DND-41 (cell line): ENCODE results near the gene DUOX2.

ENCODE experiments used
- ATAC-seq: fragments of 200-7000 bp; cut with Tn5 transposase; 3 replicates; pipeline ENCODE4 v1.9.1; 2021; ENCODE audit warnings: low read depth; ENCODE audit not compliant: insufficient read depth
- DNase-seq: peaks from one replicate; pipeline ENCODE4 v3.0.0-alpha.2; 2020
- H2AFZ ChIP-seq: 2 replicates; pipeline ENCODE4 v1.6.0; 2012; ENCODE audit warnings: low read depth, low read length
- H3K27ac ChIP-seq: 2 replicates; pipeline ENCODE4 v1.5.1; 2012; ENCODE audit warnings: low read length, inconsistent platforms
- H3K27me3 ChIP-seq: fragments of 200-600 bp; sonication (generic); 2 replicates; pipeline ENCODE4 v1.6.0; 2012; ENCODE audit warnings: low read length, mild to moderate bottlenecking, inconsistent platforms; ENCODE audit not compliant: insufficient read depth, poor library complexity
- H3K36me3 ChIP-seq: 2 replicates; pipeline ENCODE4 v1.5.1; 2012; ENCODE audit warnings: low read length, inconsistent platforms; ENCODE audit not compliant: insufficient read depth
- H3K4me1 ChIP-seq: 2 replicates; pipeline ENCODE4 v1.5.1; 2012; ENCODE audit warnings: mild to moderate bottlenecking, low read length; ENCODE audit not compliant: insufficient read depth
- H3K4me2 ChIP-seq: 2 replicates; pipeline ENCODE4 v1.6.0; 2012; ENCODE audit warnings: mild to moderate bottlenecking, moderate library complexity, low read length, inconsistent platforms; ENCODE audit not compliant: insufficient read depth
- H3K4me3 ChIP-seq, 2 experiments: fragments of 200-600 bp in 1 of 2; shearing (Covaris generic) in 1 of 2; 2 replicates each; pipeline ENCODE4 v1.5.1; 2012 to 2016; ENCODE audit warnings: inconsistent platforms in 2 of 2, low read length in 2 of 2, mild to moderate bottlenecking in 2 of 2, low read depth in 1 of 2, moderate library complexity in 1 of 2
- H3K79me2 ChIP-seq: 2 replicates; pipeline ENCODE4 v1.6.0; 2012; ENCODE audit warnings: low read length, inconsistent platforms; ENCODE audit not compliant: insufficient read depth
- H3K9ac ChIP-seq: 2 replicates; pipeline ENCODE4 v1.6.0; 2012; ENCODE audit warnings: low read depth, mild to moderate bottlenecking, inconsistent platforms, low read length, moderate library complexity
- H3K9me3 ChIP-seq: 2 replicates; pipeline ENCODE4 v1.5.1; 2012; ENCODE audit warnings: low read length, moderate library complexity, mild to moderate bottlenecking, inconsistent platforms; ENCODE audit not compliant: insufficient read depth, severe bottlenecking
- H4K20me1 ChIP-seq: 2 replicates; pipeline ENCODE4 v1.6.0; 2012; ENCODE audit warnings: low read length; ENCODE audit not compliant: insufficient read depth
- EZH2 ChIP-seq: IDR thresholded peaks from 3 replicates; pipeline ENCODE4 v1.6.1; 2012; ENCODE audit warnings: borderline replicate concordance, low read depth, mild to moderate bottlenecking, moderate library complexity, low read length, inconsistent platforms; ENCODE audit not compliant: severe bottlenecking
- TF ChIP-seq, protein P1 (sequence below): IDR thresholded peaks from 2 replicates; pipeline ENCODE4 v1.5.1; 2012; ENCODE audit warnings: borderline replicate concordance, low read length, moderate library complexity, mild to moderate bottlenecking; ENCODE audit not compliant: poor library complexity, severe bottlenecking; ENCODE audit errors: extremely low read depth

The DUOX2 gene

DNA sequence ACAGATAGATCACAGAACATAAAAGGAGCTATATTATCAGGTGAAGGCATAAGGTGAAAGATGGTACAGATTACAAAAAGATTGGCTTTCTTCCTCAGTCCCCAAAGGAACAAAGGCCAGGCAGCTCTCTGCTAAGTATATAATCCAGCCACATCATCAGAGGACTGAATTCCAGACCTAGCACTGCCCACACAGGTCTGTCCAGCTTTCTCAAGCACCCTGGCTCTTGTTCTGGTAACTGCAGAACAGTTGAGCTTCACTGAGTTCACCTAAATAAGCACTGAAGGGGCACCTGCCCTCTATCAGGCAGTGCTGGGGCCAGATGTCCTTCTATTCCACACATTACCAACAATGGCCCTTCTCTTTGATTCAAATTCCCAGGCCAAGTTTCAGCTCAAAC is 9.4 kb upstream of the DUOX2 start:
- no peaks in the 10 kb centered on the region for H3K36me3 ChIP-seq
- no peak overlapping the region for H3K4me3 ChIP-seq
- H2AFZ ChIP-seq: no peak overlapping the region
- H4K20me1 ChIP-seq: no peaks in the 10 kb centered on the region; the same call in 1 of the 2 replicates
- H3K4me2 ChIP-seq: no peak overlapping the region
- no peaks in the 10 kb centered on the region for H3K79me2 ChIP-seq
- H3K9ac ChIP-seq: no peak overlapping the region
- TF ChIP-seq, protein P1, sequence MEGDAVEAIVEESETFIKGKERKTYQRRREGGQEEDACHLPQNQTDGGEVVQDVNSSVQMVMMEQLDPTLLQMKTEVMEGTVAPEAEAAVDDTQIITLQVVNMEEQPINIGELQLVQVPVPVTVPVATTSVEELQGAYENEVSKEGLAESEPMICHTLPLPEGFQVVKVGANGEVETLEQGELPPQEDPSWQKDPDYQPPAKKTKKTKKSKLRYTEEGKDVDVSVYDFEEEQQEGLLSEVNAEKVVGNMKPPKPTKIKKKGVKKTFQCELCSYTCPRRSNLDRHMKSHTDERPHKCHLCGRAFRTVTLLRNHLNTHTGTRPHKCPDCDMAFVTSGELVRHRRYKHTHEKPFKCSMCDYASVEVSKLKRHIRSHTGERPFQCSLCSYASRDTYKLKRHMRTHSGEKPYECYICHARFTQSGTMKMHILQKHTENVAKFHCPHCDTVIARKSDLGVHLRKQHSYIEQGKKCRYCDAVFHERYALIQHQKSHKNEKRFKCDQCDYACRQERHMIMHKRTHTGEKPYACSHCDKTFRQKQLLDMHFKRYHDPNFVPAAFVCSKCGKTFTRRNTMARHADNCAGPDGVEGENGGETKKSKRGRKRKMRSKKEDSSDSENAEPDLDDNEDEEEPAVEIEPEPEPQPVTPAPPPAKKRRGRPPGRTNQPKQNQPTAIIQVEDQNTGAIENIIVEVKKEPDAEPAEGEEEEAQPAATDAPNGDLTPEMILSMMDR: no peak
- peaks cover 8% of the 10 kb centered on the region for H3K27me3 ChIP-seq
- H3K9me3 ChIP-seq: no peaks in the 10 kb centered on the region
- no peak for DNase-seq
- H3K4me1 ChIP-seq: no peaks in the 10 kb centered on the region
- H3K27ac ChIP-seq: no peak overlapping the region
- no peak for ATAC-seq

DNA sequence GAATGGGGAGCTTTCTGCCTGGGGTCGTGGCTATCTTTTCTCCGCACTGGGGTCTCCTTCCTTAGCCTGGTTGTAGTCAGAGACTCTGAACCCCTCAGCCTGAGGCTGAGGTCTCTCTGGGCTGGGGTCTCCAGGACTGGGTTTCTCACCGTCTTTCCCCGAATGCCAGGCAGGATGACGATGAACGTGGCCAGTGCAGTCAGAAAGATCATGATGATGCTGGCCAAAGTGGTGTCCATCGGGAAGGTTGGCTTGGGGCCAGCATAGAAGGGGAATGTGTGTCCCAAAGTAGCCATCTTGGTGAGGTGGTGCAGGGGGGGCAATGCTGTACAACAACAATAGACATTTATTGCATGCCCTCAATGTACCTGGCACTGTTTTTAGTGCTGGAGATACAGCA is 8.7 kb upstream of the DUOX2 start:
- no peak for ATAC-seq

DNA sequence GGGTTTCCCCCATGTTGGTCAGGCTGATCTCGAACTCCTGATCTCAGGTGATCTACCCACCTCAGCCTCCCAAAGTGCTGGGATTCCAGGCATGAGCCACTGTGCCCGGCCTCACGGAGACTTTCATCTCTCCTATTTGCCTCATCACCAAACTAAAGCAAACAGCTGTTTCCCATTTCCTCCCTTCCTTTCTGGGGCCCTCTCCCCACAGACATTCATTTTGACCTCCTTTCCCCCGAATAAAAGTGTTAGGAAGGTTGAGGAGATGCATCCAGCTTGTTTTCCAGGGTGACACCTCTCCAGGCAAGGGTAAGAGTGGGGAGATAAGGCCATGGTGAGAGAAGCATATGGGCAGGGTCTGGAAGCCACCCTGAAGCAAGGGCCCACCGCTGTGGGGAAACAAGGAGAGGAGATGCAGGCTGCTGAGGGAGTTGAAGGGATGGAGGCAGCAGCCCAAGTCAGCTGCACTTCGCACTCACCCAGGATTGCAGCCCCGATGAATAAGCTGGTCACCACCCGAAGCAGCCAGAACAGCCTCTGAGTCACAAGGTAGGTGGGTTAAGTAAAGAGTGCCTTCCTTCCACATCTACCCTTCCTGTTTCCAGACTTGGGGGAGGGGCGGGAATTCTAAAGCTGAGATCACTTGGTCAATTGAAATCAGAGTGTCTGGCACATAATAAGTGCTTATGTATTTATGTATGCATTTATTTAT is 7.9 kb upstream of the DUOX2 start:
- no peaks in the 10 kb centered on the region for H3K9me3 ChIP-seq
- TF ChIP-seq, protein P1: no peak
- no peak for TF ChIP-seq EZH2
- peaks cover 3% of the 10 kb centered on the region; the same call in 1 of the 2 replicates for H3K4me1 ChIP-seq
- no peak overlapping the region for H3K9ac ChIP-seq
- no peaks in the 10 kb centered on the region for H4K20me1 ChIP-seq
- no peak for ATAC-seq
- no peak for DNase-seq
- no peak overlapping the region for H3K4me2 ChIP-seq
- H3K27ac ChIP-seq: no peak overlapping the region
- no peak overlapping the region for H2AFZ ChIP-seq
- peaks cover 8% of the 10 kb centered on the region for H3K27me3 ChIP-seq
- H3K36me3 ChIP-seq: no peaks in the 10 kb centered on the region
- H3K79me2 ChIP-seq: no peaks in the 10 kb centered on the region
- no peak overlapping the region for H3K4me3 ChIP-seq

More for the DNA sequence above, 8.7 kb upstream of the DUOX2 start:
- no peak overlapping the region for H3K4me2 ChIP-seq
- TF ChIP-seq, protein P1: no peak
- no peak for TF ChIP-seq EZH2
- no peak overlapping the region for H2AFZ ChIP-seq
- H3K36me3 ChIP-seq: no peaks in the 10 kb centered on the region
- H3K79me2 ChIP-seq: no peaks in the 10 kb centered on the region
- peaks cover 2% of the 10 kb centered on the region; the same call in 1 of the 2 replicates for H3K4me1 ChIP-seq
- H4K20me1 ChIP-seq: no peaks in the 10 kb centered on the region
- H3K9ac ChIP-seq: no peak overlapping the region
- no peak overlapping the region for H3K4me3 ChIP-seq
- H3K27me3 ChIP-seq: peaks cover 8% of the 10 kb centered on the region
- no peaks in the 10 kb centered on the region for H3K9me3 ChIP-seq
- DNase-seq: no peak
- H3K27ac ChIP-seq: no peak overlapping the region

- ATAC-seq (no peak), DNase-seq (no peak)
- Histone ChIP-seq H3K9me3 (no peaks in the 10 kb centered on the region), H3K4me1 (peaks cover 3% of the 10 kb centered on the region; the same call in 1 of the 2 replicates), H3K27ac (no peak overlapping the region), H3K9ac (no peak overlapping the region), H4K20me1 (no peaks in the 10 kb centered on the region), H3K79me2 (no peaks in the 10 kb centered on the region), H2AFZ (no peak overlapping the region), H3K27me3 (peaks cover 8% of the 10 kb centered on the region), H3K36me3 (no peaks in the 10 kb centered on the region), H3K4me3 (no peak overlapping the region), H3K4me2 (no peak overlapping the region)
- TF ChIP-seq, protein P1: no peak
- no peak for TF ChIP-seq EZH2
These were observed 7.0 kb upstream of the DUOX2 start for GRCh38 chr15:45121020-45121419.
